Body of pancreas (tissue), 4 donors: ENCODE results near the gene TMCC2. TPM values are rescaled to one million over a fixed set of nuclear protein-coding genes. Genes with fewer than 3 reads are reported as not detected.

Experiments
- ATAC-seq: fragments of 150-250 bp; one replicate; pipeline ENCODE4 v1.9.1; 2016
- DNase-seq, 4 donors: peaks; one replicate each; pipeline ENCODE4 v3.0.0-alpha.2; 2019
- H3K27ac ChIP-seq, 4 donors: fragments of 200-600 bp; sonication (generic); 1 replicate in 3 of 4; 2 replicates in 1 of 4; pipeline versions ENCODE4 v1.5.1 to v1.6.1; 2016 to 2019; ENCODE audit warnings: mild to moderate bottlenecking in 1 of 4, mixed read lengths in 1 of 4, moderate library complexity in 1 of 4
- H3K27me3 ChIP-seq, 2 donors: fragments of 200-600 bp; sonication (generic); one replicate each; pipeline ENCODE4 v1.6.0; 2016; ENCODE audit warnings: mild to moderate bottlenecking in 1 of 2
- H3K36me3 ChIP-seq, 2 donors: fragments of 200-600 bp; sonication (generic); replicated peaks in 1 of 2; 2 replicates each; pipeline ENCODE4 v1.5.1; 2016; ENCODE audit warnings: low read depth in 2 of 2; ENCODE audit not compliant: insufficient read depth in 1 of 2
- H3K4me1 ChIP-seq: fragments of 200-600 bp; sonication (generic); one replicate; pipeline ENCODE4 v1.6.0; 2016
- H3K4me3 ChIP-seq, 2 donors: fragments of 200-600 bp; sonication (generic); 1 replicate in 1 of 2; 2 replicates in 1 of 2; pipeline ENCODE4 v1.5.1; 2016 to 2019
- H3K9me3 ChIP-seq, 3 donors: fragments of 200-600 bp; sonication (generic); 1 replicate in 2 of 3; 2 replicates in 1 of 3; pipeline ENCODE4 v1.5.1; 2016
- POLR2A ChIP-seq, 3 donors: fragments of 450-650 bp; IDR thresholded peaks; one replicate each; pipeline ENCODE4 v1.6.1; 2016; ENCODE audit warnings: antibody characterized with exemption in 3 of 3, mild to moderate bottlenecking in 2 of 3
- WGBS, 2 donors: methylation state at CpG; one replicate each; pipeline ENCODE4 v1.1.5; 2017; 5-methylcytosine and 5-hydroxymethylcytosine counted together
- intact Hi-C: fragments of 100-400 bp; cut with DNase I; formaldehyde crosslinking; loops from one replicate; pipeline ENCODE4 v1.15.1; 2023
- total RNA-seq, 2 donors: library from RNA; depleted of rRNA; stranded (reverse); fragments of >200 nt; gene quantifications; one replicate each; pipeline ENCODE4 v1.1.0, GENCODE V29; 2016
- TF ChIP-seq, protein P1 (sequence below), 7 experiments: fragments of 450-650 bp in 4 of 7; fragments of 200-600 bp in 3 of 7; sonication (generic) in 3 of 7; IDR thresholded peaks; one replicate each; pipeline ENCODE4 v1.5.1; 2016 to 2019; ENCODE audit warnings: antibody characterized with exemption in 7 of 7

Gene TMCC2
- total RNA-seq, 2 donors from 2014 or later, result 1.3 to 1.6 TPM

DNA sequence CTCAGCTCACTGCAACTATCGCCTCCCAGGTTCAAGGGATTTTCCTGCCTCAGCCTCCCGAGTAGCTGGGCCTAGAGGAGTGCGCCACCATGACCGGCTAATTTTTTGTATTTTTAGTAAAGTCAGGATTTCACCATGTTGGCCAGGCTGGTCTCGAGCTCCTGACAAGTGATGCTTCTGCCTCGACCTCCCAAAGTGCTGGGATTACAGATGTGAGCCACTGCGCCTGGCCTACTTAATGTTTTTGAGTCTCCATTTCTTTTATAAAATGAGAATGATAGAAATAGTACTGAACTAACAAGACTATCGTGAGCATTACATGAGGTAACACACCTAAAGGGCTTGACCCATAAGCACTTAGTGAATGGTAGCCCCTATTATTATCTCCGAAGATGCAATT, 72.4 kb downstream of the TMCC2 start:
- H3K27me3 ChIP-seq, result no peaks in the 10 kb centered on the region
- H3K4me3 ChIP-seq, result no peak overlapping the region
- peaks cover 0 to 12% of the 10 kb centered on the region in 2 donors for H3K36me3 ChIP-seq
- no peaks in the 10 kb centered on the region for H3K9me3 ChIP-seq
- no peak for DNase-seq
- TF ChIP-seq, protein P1, sequence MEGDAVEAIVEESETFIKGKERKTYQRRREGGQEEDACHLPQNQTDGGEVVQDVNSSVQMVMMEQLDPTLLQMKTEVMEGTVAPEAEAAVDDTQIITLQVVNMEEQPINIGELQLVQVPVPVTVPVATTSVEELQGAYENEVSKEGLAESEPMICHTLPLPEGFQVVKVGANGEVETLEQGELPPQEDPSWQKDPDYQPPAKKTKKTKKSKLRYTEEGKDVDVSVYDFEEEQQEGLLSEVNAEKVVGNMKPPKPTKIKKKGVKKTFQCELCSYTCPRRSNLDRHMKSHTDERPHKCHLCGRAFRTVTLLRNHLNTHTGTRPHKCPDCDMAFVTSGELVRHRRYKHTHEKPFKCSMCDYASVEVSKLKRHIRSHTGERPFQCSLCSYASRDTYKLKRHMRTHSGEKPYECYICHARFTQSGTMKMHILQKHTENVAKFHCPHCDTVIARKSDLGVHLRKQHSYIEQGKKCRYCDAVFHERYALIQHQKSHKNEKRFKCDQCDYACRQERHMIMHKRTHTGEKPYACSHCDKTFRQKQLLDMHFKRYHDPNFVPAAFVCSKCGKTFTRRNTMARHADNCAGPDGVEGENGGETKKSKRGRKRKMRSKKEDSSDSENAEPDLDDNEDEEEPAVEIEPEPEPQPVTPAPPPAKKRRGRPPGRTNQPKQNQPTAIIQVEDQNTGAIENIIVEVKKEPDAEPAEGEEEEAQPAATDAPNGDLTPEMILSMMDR (IDR thresholded peaks at IDR 0.05), result no peak
- no peak for TF ChIP-seq POLR2A (IDR thresholded peaks at IDR 0.05)
- intact Hi-C loops, result no loop called here
- H3K4me1 ChIP-seq, result peaks cover 23% of the 10 kb centered on the region
- WGBS, 2 donors, result 83 to 89% methylated on average over 9 of the region's 9 CpGs
- ATAC-seq, result no peak
- peak overlapping the region in 3 of 4 donors; percentile 85 to 91 (median 86) for H3K27ac ChIP-seq

DNA sequence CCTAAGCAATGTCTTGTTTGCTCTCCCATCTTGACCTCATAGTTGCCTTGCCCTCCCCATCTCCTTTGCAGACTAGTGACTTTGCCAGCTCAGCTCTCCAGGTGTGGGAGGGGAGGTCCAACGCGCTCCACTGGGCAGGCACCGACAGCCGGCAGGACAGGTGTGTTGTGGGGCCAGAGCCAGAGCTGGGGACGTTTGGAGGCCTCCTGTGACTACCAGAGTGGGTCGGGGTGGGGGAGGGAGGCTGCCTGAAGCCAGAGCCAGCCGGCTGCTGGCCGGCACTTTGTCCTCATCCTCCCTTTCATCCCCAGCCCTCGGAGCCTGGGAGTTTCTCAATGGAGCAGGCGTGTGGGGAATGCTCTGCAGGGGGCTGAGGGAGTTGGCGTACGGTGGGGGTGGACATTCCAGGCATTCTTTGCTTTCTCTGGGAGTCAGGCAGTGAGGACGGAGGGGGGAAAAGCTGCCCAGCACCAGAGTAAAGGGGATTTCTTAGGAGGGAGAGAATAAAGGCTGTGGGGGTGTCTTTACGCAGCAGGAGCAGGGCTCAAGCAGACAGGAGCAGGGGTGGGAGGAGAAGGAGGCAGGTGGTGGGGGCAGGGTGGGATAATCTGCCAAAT, 73.6 kb downstream of the TMCC2 start:
- TF ChIP-seq, protein P1 (IDR thresholded peaks at IDR 0.05), result no peak
- TF ChIP-seq POLR2A (IDR thresholded peaks at IDR 0.05), result peak; percentile 13 to 54 (median 37)
- H3K27me3 ChIP-seq, result no peaks in the 10 kb centered on the region
- ATAC-seq, result peak; percentile 89
- intact Hi-C loops, result no loop called here
- 15 to 16% methylated on average over 4 to 14 of the region's 14 CpGs for WGBS, 2 donors
- peaks cover 23% of the 10 kb centered on the region for H3K4me1 ChIP-seq
- peak; percentile 92 to 98 (median 98) for DNase-seq
- H3K4me3 ChIP-seq, result no peak overlapping the region
- peaks cover 0 to 21% of the 10 kb centered on the region in 2 donors for H3K36me3 ChIP-seq
- H3K27ac ChIP-seq, result peak overlapping the region; percentile 82 to 91 (median 86)
- no peaks in the 10 kb centered on the region for H3K9me3 ChIP-seq

DNA sequence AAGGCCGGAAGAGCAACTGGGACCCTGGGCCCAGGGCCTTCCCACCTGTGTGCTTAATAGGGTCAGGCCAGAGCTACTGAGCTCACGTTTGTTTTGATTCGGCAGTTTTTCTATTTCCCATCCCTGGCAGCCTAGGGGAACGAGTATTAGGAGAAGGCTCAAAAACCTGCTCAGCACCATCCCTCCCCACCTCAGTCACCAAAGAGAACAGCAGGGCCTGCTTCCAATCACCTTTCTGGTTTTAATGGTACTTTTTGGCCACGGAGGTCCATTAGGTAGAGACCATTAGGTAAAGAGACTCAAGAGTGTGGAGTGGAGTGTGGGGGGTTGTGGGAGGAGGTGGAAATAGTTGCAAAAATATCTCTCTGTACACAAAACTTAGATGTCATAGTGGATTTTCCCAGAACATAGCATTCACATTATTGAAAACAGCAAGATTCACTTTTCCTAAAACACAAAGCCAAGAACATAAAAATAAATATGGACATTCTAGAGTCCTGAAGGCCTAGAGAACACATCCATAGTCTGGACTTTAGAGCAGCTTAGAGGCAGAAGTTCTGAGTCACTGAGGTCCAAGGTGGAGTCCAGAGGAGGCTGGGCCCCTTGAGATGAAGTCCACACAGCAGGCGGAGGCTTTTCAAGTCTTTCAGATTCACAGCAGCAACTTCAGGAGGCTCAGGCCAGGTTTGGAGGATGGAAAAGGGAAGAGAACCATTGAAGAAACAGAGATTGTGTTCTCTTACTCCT, 74.3 kb downstream of the TMCC2 start:
- peaks cover 23% of the 10 kb centered on the region for H3K4me1 ChIP-seq

DNA sequence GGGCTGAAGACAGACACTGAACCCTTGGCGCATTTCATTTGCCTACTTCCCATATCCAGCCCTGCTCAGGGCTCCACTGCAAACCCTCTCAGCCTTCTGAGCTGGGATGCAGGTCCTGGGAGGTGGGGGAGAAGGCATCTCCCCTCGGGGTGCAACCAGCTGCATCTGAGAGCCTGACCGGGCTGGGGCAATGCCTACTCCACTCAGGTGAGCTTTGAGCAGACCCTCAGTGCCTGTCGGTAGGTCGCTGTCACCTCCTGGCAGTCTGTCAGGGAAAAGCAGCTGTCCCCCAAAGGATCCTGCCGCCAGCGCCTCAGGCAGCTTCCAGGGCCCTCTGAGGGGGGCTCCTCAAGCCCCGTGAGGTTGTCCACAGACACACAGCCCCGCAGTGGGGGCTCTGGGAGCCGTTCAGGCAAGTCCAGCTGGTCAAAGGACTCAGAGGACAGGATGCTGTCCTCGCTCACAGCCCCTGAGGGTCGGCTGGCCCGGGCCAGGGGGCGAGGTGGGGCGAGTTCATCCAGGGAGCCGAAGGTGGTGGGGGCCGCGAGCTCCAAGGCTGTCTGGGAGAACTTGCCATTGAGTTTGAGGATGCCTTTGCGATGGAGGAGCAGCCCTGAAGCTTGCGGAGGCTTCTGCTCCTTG, 75.6 kb downstream of the TMCC2 start:
- Histone ChIP-seq H3K27ac (peak overlapping the region in 3 of 4 donors; percentile 49 to 91 (median 85)), H3K4me1 (peaks cover 32% of the 10 kb centered on the region), H3K4me3 (no peak overlapping the region), H3K36me3 (peaks cover 0 to 36% of the 10 kb centered on the region in 2 donors), H3K27me3 (no peaks in the 10 kb centered on the region), H3K9me3 (no peaks in the 10 kb centered on the region)
- DNase-seq, result no peak
- intact Hi-C loops, result no loop called here
- WGBS, 2 donors, result 86 to 90% methylated on average over 2 to 20 of the region's 20 CpGs
- no peak for TF ChIP-seq POLR2A (IDR thresholded peaks at IDR 0.05)
- TF ChIP-seq, protein P1 (IDR thresholded peaks at IDR 0.05), result no peak
- ATAC-seq, result no peak

More for the DNA sequence above, 74.3 kb downstream of the TMCC2 start:
- DNase-seq (no peak), ATAC-seq (peak; percentile 0)
- peaks cover 0 to 27% of the 10 kb centered on the region in 2 donors for H3K36me3 ChIP-seq
- no peaks in the 10 kb centered on the region for H3K9me3 ChIP-seq
- TF ChIP-seq, protein P1 (IDR thresholded peaks at IDR 0.05), result no peak
- TF ChIP-seq POLR2A (IDR thresholded peaks at IDR 0.05), result no peak
- H3K27ac ChIP-seq, result peak overlapping the region; percentile 82 to 91 (median 86)
- H3K4me3 ChIP-seq, result no peak overlapping the region
- WGBS, 2 donors, result 31 to 34% methylated on average over 6 of the region's 6 CpGs
- intact Hi-C loops, result no loop called here
- H3K27me3 ChIP-seq, result no peaks in the 10 kb centered on the region
